Endothelial cell of umbilical vein (primary cell): ENCODE data around the gene PKD2.

Experiments
- CTCF ChIP-seq, 2 donors: IDR thresholded peaks; 1 replicate in 1 of 2; 2 replicates in 1 of 2; pipeline ENCODE4 v1.5.1; 2011; ENCODE audit warnings: low read length in 2 of 2, mild to moderate bottlenecking in 2 of 2, moderate library complexity in 2 of 2, control low read depth in 1 of 2, inconsistent platforms in 1 of 2, low read depth in 1 of 2; ENCODE audit not compliant: insufficient read depth in 1 of 2; ENCODE audit errors: extremely low read depth in 1 of 2
- EZH2 ChIP-seq: IDR thresholded peaks from 2 replicates; pipeline ENCODE4 v1.6.1; 2012; ENCODE audit warnings: borderline replicate concordance, low read depth, mild to moderate bottlenecking, moderate library complexity, low read length, inconsistent platforms; ENCODE audit not compliant: severe bottlenecking
- FOS ChIP-seq: IDR thresholded peaks from 2 replicates; pipeline ENCODE4 v1.6.1; 2011; ENCODE audit warnings: mild to moderate bottlenecking, low read length, moderate library complexity, borderline replicate concordance; ENCODE audit not compliant: insufficient read depth
- JUN ChIP-seq: IDR thresholded peaks from 2 replicates; pipeline ENCODE4 v1.6.1; 2011; ENCODE audit warnings: borderline replicate concordance, low read depth; ENCODE audit not compliant: insufficient read length, insufficient read depth
- MAX ChIP-seq: IDR thresholded peaks from 2 replicates; pipeline ENCODE4 v1.6.1; 2011; ENCODE audit not compliant: insufficient read depth, insufficient read length
- MYC ChIP-seq: IDR thresholded peaks from one replicate; pipeline ENCODE4 v1.6.1; 2011; ENCODE audit warnings: mild to moderate bottlenecking, low read depth, low read length
- POLR2A ChIP-seq: IDR thresholded peaks from 2 replicates; pipeline ENCODE4 v1.6.1; 2012; ENCODE audit warnings: low read depth, mild to moderate bottlenecking, control low read depth, low read length
- POLR2AphosphoS5 ChIP-seq: IDR thresholded peaks from 2 replicates; pipeline ENCODE4 v1.6.1; 2012; ENCODE audit warnings: low read depth, mild to moderate bottlenecking, control low read depth, low read length, moderate library complexity; ENCODE audit not compliant: insufficient read depth

DNA sequence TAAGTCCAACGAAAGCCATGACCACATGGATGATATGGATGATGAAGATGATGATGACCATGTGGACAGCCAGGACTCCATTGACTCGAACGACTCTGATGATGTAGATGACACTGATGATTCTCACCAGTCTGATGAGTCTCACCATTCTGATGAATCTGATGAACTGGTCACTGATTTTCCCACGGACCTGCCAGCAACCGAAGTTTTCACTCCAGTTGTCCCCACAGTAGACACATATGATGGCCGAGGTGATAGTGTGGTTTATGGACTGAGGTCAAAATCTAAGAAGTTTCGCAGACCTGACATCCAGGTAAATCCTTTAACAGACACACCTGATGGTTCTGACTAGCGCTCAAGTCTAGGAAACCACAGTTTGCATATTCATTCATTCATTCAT is 25.9 kb upstream of the PKD2 start:
- TF ChIP-seq POLR2A (no peak), MYC (no peak), EZH2 (no peak), CTCF (IDR thresholded peaks at IDR 0.05; ENCODE audit: extremely low read depth in 1 of 2, insufficient read depth in 1 of 2, low read depth in 1 of 2, low read length in 2 of 2) (no peak), FOS (no peak), JUN (no peak), MAX (no peak), POLR2AphosphoS5 (no peak)
